ENCODE measurements around the gene SLC35F2.
"Not testable (repeated sequence)": the region's sequence is repeated elsewhere in the genome, so short reads cannot be mapped to it uniquely, and the experiment has no call there.

Gene SLC35F2, protein sequence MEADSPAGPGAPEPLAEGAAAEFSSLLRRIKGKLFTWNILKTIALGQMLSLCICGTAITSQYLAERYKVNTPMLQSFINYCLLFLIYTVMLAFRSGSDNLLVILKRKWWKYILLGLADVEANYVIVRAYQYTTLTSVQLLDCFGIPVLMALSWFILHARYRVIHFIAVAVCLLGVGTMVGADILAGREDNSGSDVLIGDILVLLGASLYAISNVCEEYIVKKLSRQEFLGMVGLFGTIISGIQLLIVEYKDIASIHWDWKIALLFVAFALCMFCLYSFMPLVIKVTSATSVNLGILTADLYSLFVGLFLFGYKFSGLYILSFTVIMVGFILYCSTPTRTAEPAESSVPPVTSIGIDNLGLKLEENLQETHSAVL

GRCh38 chr11:107858217-107859070 lies at the start of gene SLC35F2:
TSS of gene SLC35F2 (minus strand) at chr11:107858787. CDS start at chr11:107858767, 20 bp downstream.
- peak; percentile 94 for DNase-seq

- DNase-seq: no peak
These were observed 49.6 kb upstream of the SLC35F2 start for GRCh38 chr11:107908211-107908610.

- peak; percentile 51 for DNase-seq
These were observed 39.7 kb upstream of the SLC35F2 start for GRCh38 chr11:107898270-107898669.

DNA sequence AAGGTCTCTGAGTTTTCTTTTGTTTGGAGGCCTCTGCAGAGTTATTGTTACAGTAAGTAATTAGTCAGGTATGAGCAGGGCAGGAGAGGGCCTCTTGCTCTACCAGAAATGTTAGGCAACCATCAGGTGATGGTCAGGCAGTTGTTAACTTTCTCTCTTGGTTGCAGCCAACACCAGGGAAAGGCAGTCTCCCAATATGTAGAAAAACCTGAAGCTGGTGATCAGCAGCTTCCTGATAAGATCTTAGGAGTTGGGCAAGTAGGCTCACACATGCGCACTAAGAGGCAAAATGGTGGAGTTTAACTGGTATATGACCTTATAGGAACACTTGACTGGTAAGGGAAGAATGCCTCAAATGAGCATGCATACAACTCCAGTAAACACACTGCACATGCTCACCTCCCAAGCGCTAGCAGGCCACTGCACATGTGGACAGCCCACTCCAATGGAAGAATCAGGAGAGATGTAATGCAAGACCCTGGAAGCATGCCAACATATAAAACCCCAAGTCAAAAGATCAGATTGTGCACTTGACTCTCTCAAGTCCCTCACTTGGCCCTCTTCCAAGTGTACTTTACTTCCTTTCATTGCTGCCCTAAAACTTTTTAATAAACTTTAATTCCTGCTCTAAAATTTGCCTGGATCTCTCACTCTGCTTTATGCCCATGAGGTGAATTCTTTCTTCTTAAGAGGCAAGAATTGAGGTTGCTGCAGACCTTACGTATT lies 23.7 kb upstream of the SLC35F2 start:
- DNase-seq: no peak

- not testable (repeated sequence) for DNase-seq
These were observed 22.9 kb upstream of the SLC35F2 start for GRCh38 chr11:107881471-107881870.

DNA sequence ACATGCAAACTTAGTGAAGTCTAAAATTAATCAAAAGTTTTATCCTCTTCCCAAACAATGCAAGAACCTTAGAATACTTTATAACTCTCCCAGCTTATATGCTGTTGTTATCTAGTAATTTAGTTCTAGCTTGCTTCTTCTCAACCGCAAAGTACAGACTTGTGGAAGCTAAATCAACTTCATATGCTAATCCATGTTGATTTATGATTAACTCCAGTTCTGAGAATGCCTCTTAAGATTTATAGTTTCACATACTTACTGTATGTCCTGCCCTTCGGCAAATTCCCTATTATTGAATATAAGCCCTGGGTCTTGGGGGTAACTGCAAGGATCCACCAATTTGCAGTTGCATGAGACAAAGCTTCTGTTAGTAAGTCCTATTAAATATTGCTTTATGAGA lies 17.6 kb upstream of the SLC35F2 start:
- DNase-seq: no peak

GRCh38 chr11:107864591-107864990 lies 6.0 kb upstream of the SLC35F2 start:
- no peak for DNase-seq

DNA sequence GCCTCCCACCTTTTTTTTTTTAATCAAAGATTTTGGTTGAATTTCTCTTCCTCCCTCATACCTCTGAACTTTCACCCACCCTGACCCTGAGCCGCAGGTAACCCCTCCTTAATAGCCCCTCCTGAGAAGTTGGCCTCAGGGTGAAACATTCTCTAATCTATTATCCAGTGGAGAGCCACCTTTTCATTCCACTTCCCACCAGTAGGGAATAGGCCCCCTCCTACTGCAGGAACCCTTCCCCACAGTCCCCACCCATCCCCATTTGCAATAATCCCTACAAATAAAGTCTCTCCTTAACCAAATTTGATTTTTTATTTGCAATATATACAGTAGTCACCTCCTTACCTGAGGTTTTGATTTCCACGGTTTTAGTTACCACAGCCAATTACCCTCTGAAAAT lies 2.1 kb upstream of the SLC35F2 start:
- DNase-seq: peak; percentile 8

- DNase-seq: not testable (repeated sequence)
These were observed 1.6 kb upstream of the SLC35F2 start for GRCh38 chr11:107860240-107860620.

DNA sequence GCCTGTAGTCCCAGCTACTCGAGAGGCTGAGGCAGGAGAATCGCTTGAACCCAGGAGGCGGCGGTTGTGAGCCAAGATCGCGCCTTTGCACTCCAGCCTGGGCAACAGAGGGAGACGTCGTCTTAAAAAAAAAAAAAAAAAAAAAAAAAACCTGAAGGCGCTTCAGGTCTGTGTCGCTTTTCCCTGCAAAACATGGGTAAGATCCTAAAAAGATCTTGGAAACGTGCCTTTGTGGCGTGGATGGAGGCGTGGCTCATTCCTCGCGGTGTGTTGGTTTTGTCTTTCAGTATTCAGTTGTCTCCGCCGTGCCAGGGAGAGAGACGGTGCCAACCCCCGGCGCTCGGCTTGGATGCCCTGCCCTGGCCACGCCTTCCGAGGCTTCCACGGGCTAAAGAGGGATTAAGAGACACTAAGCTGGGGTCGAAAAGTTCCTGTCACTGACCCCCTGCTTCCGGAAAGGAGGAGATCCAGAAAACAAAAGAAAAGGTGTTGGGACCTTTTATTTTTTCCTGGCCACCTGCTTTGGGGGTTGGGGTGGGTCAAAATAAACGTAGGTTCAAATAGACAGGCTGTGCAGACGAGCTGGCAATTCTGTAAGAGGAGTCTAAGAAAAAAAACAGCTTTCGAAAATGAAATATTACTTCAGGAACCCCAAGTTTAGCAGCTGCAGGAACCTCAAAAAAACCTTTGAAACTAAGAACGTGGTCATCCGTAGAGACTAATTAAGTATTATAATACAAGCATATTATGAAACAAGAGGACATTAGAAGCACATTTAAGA lies 1.1 kb upstream of the SLC35F2 start:
- peak; percentile 80 for DNase-seq

GRCh38 chr11:107857550-107858216 lies 904 bp downstream of the SLC35F2 start:
- DNase-seq: peak; percentile 62

- DNase-seq: peak; percentile 12
These were observed 1.5 kb downstream of the SLC35F2 start for GRCh38 chr11:107856981-107857517.

GRCh38 chr11:107856180-107856980 lies 2.2 kb downstream of the SLC35F2 start:
- no peak for DNase-seq

DNA sequence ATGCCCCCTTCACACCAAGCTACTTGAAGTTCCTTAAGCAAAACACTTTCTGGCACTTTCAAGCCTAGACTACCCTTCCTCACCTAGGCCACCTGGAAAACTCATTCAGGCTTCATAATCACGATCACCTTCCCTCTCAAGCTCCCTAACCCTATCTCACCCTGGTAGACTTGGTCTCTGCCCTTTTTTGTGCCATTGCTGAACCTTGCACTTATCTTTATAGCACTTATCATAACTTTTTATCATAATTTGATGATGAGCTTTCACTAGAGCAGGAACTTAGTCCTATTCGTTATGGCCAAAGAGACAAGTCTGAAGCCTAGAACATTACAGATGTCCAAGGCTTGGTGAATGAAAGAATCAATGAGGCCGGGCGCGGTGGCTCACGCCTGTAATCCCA lies 5.5 kb downstream of the SLC35F2 start:
- no peak for DNase-seq

- no peak for DNase-seq
These were observed 6.8 kb downstream of the SLC35F2 start for GRCh38 chr11:107851704-107852310.

- no peak for DNase-seq
These were observed 8.8 kb downstream of the SLC35F2 start for GRCh38 chr11:107849790-107850189.

DNA sequence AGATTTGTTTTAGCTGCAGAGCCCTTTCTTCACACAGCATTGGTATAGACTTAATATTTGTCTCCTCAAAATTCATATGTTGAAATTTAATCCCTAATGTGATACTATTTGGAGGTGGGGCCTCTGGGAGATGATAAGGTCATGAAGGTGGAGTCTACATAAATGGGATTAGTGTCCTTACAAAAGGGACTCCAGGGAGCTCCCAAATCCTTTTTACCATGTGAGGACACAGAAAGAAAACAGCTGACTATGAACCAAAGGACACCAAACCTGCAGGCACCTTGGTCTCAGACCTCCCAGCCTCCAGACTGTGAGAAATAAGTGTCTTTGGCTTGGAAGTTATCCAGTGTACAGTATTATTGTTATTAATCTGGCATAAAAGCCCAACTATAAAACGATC lies 10.2 kb downstream of the SLC35F2 start:
- DNase-seq: no peak

GRCh38 chr11:107847184-107847583 lies 11.4 kb downstream of the SLC35F2 start:
- DNase-seq: no peak

DNA sequence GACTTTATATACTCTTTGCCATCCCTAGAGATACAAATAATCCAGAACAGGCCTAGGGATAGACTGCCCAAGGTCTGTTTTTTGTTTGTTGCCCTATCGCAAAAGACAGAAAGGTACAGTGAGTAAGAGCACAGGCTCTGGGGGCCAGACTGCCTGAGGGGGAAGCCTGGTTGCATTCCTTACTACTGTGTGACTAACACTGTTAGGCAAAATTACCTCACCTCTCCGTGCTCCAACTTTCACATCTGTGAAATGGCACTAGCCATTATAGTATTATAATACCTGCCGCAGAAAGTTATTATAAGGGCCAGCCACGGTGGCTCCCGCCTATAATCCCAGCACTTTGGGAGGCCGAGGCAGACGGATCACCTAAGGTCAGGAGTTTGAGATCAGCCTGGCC lies 14.5 kb downstream of the SLC35F2 start:
- no peak for DNase-seq

DNA sequence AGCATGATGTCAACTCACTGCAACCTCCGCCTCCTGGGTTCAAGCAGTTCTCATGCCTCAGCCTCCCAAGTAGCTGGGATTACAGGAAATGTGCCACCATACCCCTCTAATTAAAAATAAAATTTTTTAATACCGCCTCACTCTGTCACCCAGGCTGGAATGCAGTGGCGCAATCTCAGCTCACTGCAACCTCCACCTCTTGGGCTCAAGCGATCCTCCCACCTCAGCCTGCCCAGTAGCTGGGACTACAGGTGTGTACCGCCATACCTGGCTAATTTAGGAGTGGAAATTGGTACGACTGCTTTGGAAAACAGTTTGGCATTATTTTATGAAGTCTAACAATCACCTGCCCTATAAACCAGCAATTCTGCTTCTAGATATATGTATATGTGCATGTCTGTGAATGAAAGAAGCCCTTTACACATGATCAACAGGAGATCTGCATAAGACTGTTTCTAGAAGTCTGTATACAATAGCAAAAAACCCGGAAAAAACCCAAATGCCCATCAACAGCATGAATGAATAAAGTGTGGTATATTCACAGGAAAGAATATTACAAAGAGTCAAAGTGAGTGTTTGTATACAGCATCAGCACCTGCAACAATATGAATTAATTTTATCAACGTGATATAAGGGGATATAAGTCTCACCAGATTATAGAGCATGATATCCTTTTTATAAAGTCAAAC lies 16.0 kb downstream of the SLC35F2 start:
- no peak for DNase-seq

All from DMS53 (cell line).